ENCODE measurements around the gene TUBGCP6. TPM values are rescaled to one million over a fixed set of nuclear protein-coding genes. Genes with fewer than 3 reads are reported as not detected.
A peak's percentile ranks its signal among the peaks of the same experiment; 100 is the strongest.

The TUBGCP6 gene
- total RNA-seq, 1 donor from 2014 or later = 103 TPM

GRCh38 chr22:50292643-50293440 lies 48.0 kb upstream of the TUBGCP6 start:
- DNase-seq = no peak
- ChIA-PET CTCF (interaction anchor here (1.0 to 2.5 kb wide), 4 partner anchors 16 to 49 kb away, joined by 4 to 7 read pairs (median 4); partner anchors contain the start of gene DENND6B), POLR2A (interaction anchor here (1.0 to 6.5 kb wide), 11 partner anchors 9 to 177 kb away, joined by 3 to 74 read pairs (median 7); partner anchors contain the start of genes DENND6B, HDAC10 and PLXNB2)
- Mint-ChIP-seq H3K27ac (peak overlapping the region; percentile 63), H3K36me3 (ENCODE audit: low read depth) (no peaks in the 10 kb centered on the region), H3K4me1 (peaks cover 46% of the 10 kb centered on the region), H3K9me3 (no peaks in the 10 kb centered on the region), H3K27me3 (peaks cover 6% of the 10 kb centered on the region), H3K4me3 (peak overlapping the region; percentile 64)
- ATAC-seq (ENCODE audit: low read depth) = peak; percentile 84
- TF ChIP-seq CTCF (IDR thresholded peaks at IDR 0.05) = no peak
- intact Hi-C loops (cut with micrococcal nuclease) = loop anchor here (1.0 to 5.0 kb wide), 4 partner anchors 21 to 49 kb away; partner anchors contain the start of genes DENND6B, MAPK11 and PPP6R2

GRCh38 chr22:50289942-50290630 lies 45.3 kb upstream of the TUBGCP6 start:
- no peak for TF ChIP-seq CTCF (IDR thresholded peaks at IDR 0.05)
- ChIA-PET POLR2A (interaction anchor here (0.9 to 6.5 kb wide), 2 partner anchors 15 to 33 kb away, joined by 4 to 74 read pairs; partner anchors contain the start of gene PLXNB2), CTCF (interaction anchor here (0.7 to 1.1 kb wide), 2 partner anchors 14 kb away, joined by 3 to 4 read pairs; no protein-coding TSS in a partner anchor)
- Mint-ChIP-seq H3K9me3 (no peaks in the 10 kb centered on the region), H3K36me3 (ENCODE audit: low read depth) (no peaks in the 10 kb centered on the region), H3K27ac (no peak overlapping the region), H3K4me1 (peaks cover 36% of the 10 kb centered on the region), H3K4me3 (no peak overlapping the region), H3K27me3 (peaks cover 6% of the 10 kb centered on the region)
- ATAC-seq (ENCODE audit: low read depth) (no peak), DNase-seq (no peak)
- intact Hi-C loops (cut with micrococcal nuclease) = loop anchor here (5.0 kb wide), 1 partner anchor 52 kb away; the partner anchor contains the start of gene PPP6R2

GRCh38 chr22:50289151-50289941 lies 44.5 kb upstream of the TUBGCP6 start:
- Mint-ChIP-seq H3K4me3 (no peak overlapping the region), H3K27ac (no peak overlapping the region), H3K27me3 (peaks cover 6% of the 10 kb centered on the region), H3K4me1 (peaks cover 28% of the 10 kb centered on the region), H3K9me3 (no peaks in the 10 kb centered on the region), H3K36me3 (ENCODE audit: low read depth) (no peaks in the 10 kb centered on the region)
- POLR2A ChIA-PET = no interaction called here
- TF ChIP-seq CTCF (IDR thresholded peaks at IDR 0.05) = no peak
- DNase-seq (no peak), ATAC-seq (ENCODE audit: low read depth) (no peak)
- CTCF ChIA-PET = interaction anchor here (0.7 to 1.1 kb wide), 2 partner anchors 13 to 15 kb away, joined by 3 to 4 read pairs; no protein-coding TSS in a partner anchor
- intact Hi-C loops (cut with micrococcal nuclease) = no loop called here

GRCh38 chr22:50287731-50288130 lies 42.9 kb upstream of the TUBGCP6 start:
- Mint-ChIP-seq H3K4me3 (no peak overlapping the region), H3K9me3 (no peaks in the 10 kb centered on the region), H3K27ac (no peak overlapping the region), H3K36me3 (ENCODE audit: low read depth) (no peaks in the 10 kb centered on the region), H3K4me1 (peaks cover 17% of the 10 kb centered on the region), H3K27me3 (peaks cover 6% of the 10 kb centered on the region)
- intact Hi-C loops (cut with micrococcal nuclease) = no loop called here
- DNase-seq (no peak), ATAC-seq (ENCODE audit: low read depth) (no peak)
- ChIA-PET CTCF (no interaction called here), POLR2A (interaction anchor here (1.0 kb wide), 1 partner anchor 11 kb away, joined by 3 read pairs; no protein-coding TSS in a partner anchor)
- no peak for TF ChIP-seq CTCF (IDR thresholded peaks at IDR 0.05)

Data from activated B cell treated with CpG ODN at 0.5 μM for 24 hours (primary cell).